Lung (tissue), 12 donors: ENCODE measurements around the gene ZFHX2. TPM values are rescaled to one million over a fixed set of nuclear protein-coding genes. Genes with fewer than 3 reads are reported as not detected.

Source experiments
- ATAC-seq: fragments of 200-7000 bp; cut with Tn5 transposase; one replicate; pipeline ENCODE4 v1.9.1; 2020; ENCODE audit warnings: moderate number of reproducible peaks; ENCODE audit not compliant: insufficient read depth, low FRiP score
- DNase-seq, 3 donors: peaks; one replicate each; pipeline ENCODE4 v3.0.0-alpha.2; 2013 to 2017
- H3K27ac ChIP-seq, 2 donors: one replicate each; pipeline ENCODE4 v1.5.1; 2013; ENCODE audit warnings: mild to moderate bottlenecking in 2 of 2, moderate library complexity in 2 of 2, control low read depth in 1 of 2, inconsistent platforms in 1 of 2, low read depth in 1 of 2, low read length in 1 of 2
- H3K27me3 ChIP-seq, 3 donors: one replicate each; pipeline ENCODE4 v1.5.1; 2013; ENCODE audit warnings: low read length in 2 of 3; ENCODE audit not compliant: control insufficient read depth in 3 of 3, insufficient read depth in 3 of 3
- H3K36me3 ChIP-seq, 4 donors: one replicate each; pipeline ENCODE4 v1.5.1; 2013; ENCODE audit warnings: low read length in 4 of 4, mild to moderate bottlenecking in 1 of 4, moderate library complexity in 1 of 4; ENCODE audit not compliant: control insufficient read depth in 4 of 4, insufficient read depth in 4 of 4
- H3K4me1 ChIP-seq, 5 donors: one replicate each; pipeline ENCODE4 v1.5.1; 2013; ENCODE audit warnings: low read length in 5 of 5, mild to moderate bottlenecking in 2 of 5, moderate library complexity in 1 of 5; ENCODE audit not compliant: control insufficient read depth in 5 of 5, insufficient read depth in 5 of 5
- H3K4me3 ChIP-seq: one replicate; pipeline ENCODE4 v1.5.1; 2013; ENCODE audit warnings: mild to moderate bottlenecking, control low read depth, moderate library complexity
- H3K9ac ChIP-seq, 2 donors: one replicate each; pipeline ENCODE4 v1.5.1; 2013; ENCODE audit warnings: low read length in 2 of 2, control low read depth in 1 of 2; ENCODE audit not compliant: insufficient read depth in 1 of 2
- H3K9me3 ChIP-seq, 4 donors: one replicate each; pipeline ENCODE4 v1.5.1; 2013; ENCODE audit warnings: low read length in 3 of 4, mild to moderate bottlenecking in 1 of 4, moderate library complexity in 1 of 4; ENCODE audit not compliant: control insufficient read depth in 4 of 4, insufficient read depth in 3 of 4
- WGBS, 2 donors: extraction: QIAGEN DNeasy Blood & Tissue Kit; methylation state at CpG; one replicate each; pipeline ENCODE4 v1.1.7; 2013; 5-methylcytosine and 5-hydroxymethylcytosine counted together
- polyA plus RNA-seq, 2 donors: library from polyadenylated mRNA; stranded (reverse); fragments of 200-250 nt; gene quantifications; one replicate each; pipeline ENCODE4 v1.2.1, GENCODE V29; 2013
- total RNA-seq, 2 donors: library from RNA; depleted of rRNA in 1 of 2; stranded (reverse); fragments of >200 nt in 1 of 2; gene quantifications; one replicate each; pipeline ENCODE4 v1.2.1, GENCODE V29; 2014 to 2021
- TF ChIP-seq, protein P1 (sequence below): IDR thresholded peaks from 2 replicates; pipeline ENCODE4 v1.5.1; 2012; ENCODE audit warnings: mild to moderate bottlenecking; ENCODE audit errors: control extremely low read depth, extremely low read depth
- donor health status: control.
- donor health status: control.
- donor health status: Bipolar disorder and iron deficiency.
- donor health status: healthy.
- donor health status: DM: yes; HTN: yes; CAD: no.

ZFHX2 gene
- total and polyA plus RNA-seq, 4 donors = 0.50 to 4.5 (median 0.75) TPM

DNA sequence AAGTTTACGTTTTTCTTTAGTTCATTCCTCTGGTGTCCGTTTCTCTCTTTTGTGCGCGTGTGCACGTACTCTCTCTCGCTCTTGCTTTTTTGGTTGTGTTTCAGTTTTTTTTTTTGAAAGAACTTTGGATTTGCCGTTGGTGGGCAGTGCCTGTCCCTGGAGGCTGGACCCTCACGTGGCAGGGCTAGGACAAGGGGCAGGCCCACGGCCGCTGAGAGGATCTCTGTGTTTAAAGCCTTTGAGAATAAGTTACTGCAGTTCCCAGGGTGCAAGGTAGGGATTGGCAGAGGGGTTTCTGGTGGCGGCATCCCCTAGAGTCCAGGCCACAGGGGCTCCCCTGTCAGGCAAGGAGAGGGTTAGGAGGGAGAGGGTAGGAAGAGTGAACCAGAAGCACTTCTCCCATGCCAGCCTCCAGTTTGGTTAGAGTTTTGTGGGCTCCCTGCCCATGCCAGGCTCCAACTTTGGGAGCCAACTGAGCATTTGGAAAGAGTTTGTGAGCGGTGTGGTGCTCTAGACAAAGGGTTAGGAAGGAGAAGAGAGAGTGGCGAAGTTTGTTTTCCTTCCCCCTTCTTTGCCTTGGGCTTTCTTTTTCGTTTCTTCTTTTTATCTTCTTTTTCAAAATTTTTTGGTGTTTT, 30.5 kb downstream of the ZFHX2 start:
- Histone ChIP-seq H3K4me3 (no peak overlapping the region), H3K9ac (no peak overlapping the region), H3K4me1 (no peaks in the 10 kb centered on the region), H3K27ac (no peak overlapping the region), H3K27me3 (no peaks in the 10 kb centered on the region), H3K9me3 (no peaks in the 10 kb centered on the region), H3K36me3 (peaks cover 0 to 4% (median 0%) of the 10 kb centered on the region in 4 donors)
- ATAC-seq (no peak), DNase-seq (no peak)
- TF ChIP-seq, protein P1, sequence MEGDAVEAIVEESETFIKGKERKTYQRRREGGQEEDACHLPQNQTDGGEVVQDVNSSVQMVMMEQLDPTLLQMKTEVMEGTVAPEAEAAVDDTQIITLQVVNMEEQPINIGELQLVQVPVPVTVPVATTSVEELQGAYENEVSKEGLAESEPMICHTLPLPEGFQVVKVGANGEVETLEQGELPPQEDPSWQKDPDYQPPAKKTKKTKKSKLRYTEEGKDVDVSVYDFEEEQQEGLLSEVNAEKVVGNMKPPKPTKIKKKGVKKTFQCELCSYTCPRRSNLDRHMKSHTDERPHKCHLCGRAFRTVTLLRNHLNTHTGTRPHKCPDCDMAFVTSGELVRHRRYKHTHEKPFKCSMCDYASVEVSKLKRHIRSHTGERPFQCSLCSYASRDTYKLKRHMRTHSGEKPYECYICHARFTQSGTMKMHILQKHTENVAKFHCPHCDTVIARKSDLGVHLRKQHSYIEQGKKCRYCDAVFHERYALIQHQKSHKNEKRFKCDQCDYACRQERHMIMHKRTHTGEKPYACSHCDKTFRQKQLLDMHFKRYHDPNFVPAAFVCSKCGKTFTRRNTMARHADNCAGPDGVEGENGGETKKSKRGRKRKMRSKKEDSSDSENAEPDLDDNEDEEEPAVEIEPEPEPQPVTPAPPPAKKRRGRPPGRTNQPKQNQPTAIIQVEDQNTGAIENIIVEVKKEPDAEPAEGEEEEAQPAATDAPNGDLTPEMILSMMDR = no peak
- WGBS, 2 donors = 79 to 87% methylated on average over 14 of the region's 14 CpGs

DNA sequence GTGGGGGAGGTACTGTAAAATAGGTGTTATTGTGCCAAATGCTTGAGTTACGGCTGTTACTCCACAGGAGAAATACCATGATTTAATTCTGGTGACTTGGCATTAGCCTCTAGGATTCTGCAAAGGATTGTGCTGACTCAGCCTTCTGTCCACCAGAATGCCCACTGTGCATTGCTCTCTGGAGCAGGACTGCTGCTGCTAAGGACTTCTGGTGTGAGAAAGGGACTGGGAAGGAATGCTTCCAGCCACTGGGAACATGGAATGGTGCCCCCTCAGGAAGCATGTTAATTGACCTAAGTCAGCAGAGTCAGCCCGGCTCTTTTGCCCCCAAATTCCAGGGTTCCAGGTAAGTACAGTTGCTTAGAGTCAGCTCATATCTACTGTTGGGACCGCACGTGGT, 32.9 kb downstream of the ZFHX2 start:
- Histone ChIP-seq H3K9ac (no peak overlapping the region), H3K27me3 (no peaks in the 10 kb centered on the region), H3K4me1 (no peaks in the 10 kb centered on the region), H3K27ac (no peak overlapping the region), H3K36me3 (peaks cover 0 to 2% (median 0%) of the 10 kb centered on the region in 4 donors), H3K4me3 (no peak overlapping the region), H3K9me3 (no peaks in the 10 kb centered on the region)
- TF ChIP-seq, protein P1 = no peak
- WGBS, 2 donors = 88 to 91% methylated on average over 4 of the region's 4 CpGs
- no peak for ATAC-seq
- DNase-seq = no peak

DNA sequence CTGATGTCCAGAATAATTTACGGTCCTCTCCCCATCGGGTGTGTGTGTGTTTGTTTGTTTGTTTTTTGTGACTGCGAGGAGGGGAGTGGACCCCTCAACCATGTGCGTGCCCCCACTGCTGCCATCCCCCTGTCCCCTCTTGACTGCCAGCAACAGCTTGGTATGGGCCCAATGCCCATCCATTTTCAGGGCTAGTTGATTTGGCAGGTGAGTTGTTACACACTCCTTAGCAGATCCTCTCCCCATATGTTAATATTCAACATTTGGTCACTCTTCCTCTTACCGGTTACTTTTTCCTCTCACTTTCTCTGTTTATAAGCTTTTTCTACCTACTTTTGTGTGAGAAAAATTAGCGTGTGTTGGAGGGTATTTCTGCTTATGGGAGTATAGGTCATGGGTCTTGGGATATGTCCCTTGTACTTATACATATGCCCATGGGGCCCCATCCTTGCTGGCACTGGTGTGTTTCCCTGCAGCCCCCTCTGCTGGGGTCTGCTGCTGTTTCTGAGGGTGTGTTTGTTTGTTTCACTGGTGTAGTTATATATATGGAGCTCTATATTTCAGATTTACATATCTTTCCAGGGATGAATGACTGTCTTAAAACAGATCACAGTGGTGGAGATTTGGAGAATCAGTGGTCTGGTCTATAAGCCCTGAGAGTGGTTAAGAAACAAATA, 33.8 kb downstream of the ZFHX2 start:
- H3K36me3 ChIP-seq = peaks cover 0 to 2% (median 0%) of the 10 kb centered on the region in 4 donors
- no peaks in the 10 kb centered on the region for H3K27me3 ChIP-seq
- no peak for ATAC-seq
- 81 to 85% methylated on average over 6 of the region's 6 CpGs for WGBS, 2 donors
- H3K4me1 ChIP-seq = no peaks in the 10 kb centered on the region
- H3K27ac ChIP-seq = no peak overlapping the region
- no peak overlapping the region for H3K4me3 ChIP-seq
- DNase-seq = no peak
- H3K9ac ChIP-seq = no peak overlapping the region
- TF ChIP-seq, protein P1 = no peak
- H3K9me3 ChIP-seq = no peaks in the 10 kb centered on the region
